Peyer's patch (tissue), 4 donors: Measurements from ENCODE around the gene BAIAP2. TPM values are rescaled to one million over a fixed set of nuclear protein-coding genes. Genes with fewer than 3 reads are reported as not detected.
A peak's percentile ranks its signal among the peaks of the same experiment; 100 is the strongest.

Experiments
- DNase-seq, 3 donors: peaks; one replicate each; pipeline ENCODE4 v3.0.0-alpha.2; 2017 to 2019
- H3K27ac ChIP-seq, 4 donors: fragments of 200-600 bp; sonication (generic); one replicate each; pipeline ENCODE4 v1.5.1; 2016 to 2019
- H3K27me3 ChIP-seq, 2 donors: fragments of 200-600 bp; sonication (generic); one replicate each; pipeline ENCODE4 v1.5.1; 2019
- H3K36me3 ChIP-seq, 3 donors: fragments of 200-600 bp; sonication (generic); one replicate each; pipeline ENCODE4 v1.5.1; 2016 to 2019
- H3K4me1 ChIP-seq, 4 donors: fragments of 200-600 bp; sonication (generic); one replicate each; pipeline ENCODE4 v1.5.1; 2016 to 2019
- H3K4me3 ChIP-seq, 4 donors: fragments of 200-600 bp; sonication (generic); 1 replicate in 3 of 4; 2 replicates in 1 of 4; pipeline ENCODE4 v1.5.1; 2016 to 2019; ENCODE audit warnings: mild to moderate bottlenecking in 1 of 4
- H3K9me3 ChIP-seq, 4 donors: fragments of 200-600 bp; sonication (generic); one replicate each; pipeline ENCODE4 v1.5.1; 2016 to 2019; ENCODE audit warnings: mild to moderate bottlenecking in 1 of 4
- CTCF ChIP-seq, 6 experiments: fragments of 450-650 bp in 4 of 6; fragments of 200-600 bp in 2 of 6; sonication (generic) in 1 of 6; IDR thresholded peaks; one replicate each; pipeline ENCODE4 v1.5.1; 2017 to 2019; ENCODE audit warnings: antibody characterized with exemption in 6 of 6, mild to moderate bottlenecking in 3 of 6, moderate library complexity in 1 of 6
- POLR2A ChIP-seq, 2 donors: fragments of 450-650 bp; IDR thresholded peaks; one replicate each; pipeline ENCODE4 v1.5.1; 2017; ENCODE audit warnings: antibody characterized with exemption in 2 of 2, mild to moderate bottlenecking in 2 of 2, moderate library complexity in 2 of 2
- total RNA-seq, 4 donors: library from RNA; depleted of rRNA; stranded (reverse); fragments of >200 nt; gene quantifications; one replicate each; pipeline ENCODE4 v1.1.0, GENCODE V29; 2016

The BAIAP2 gene
- total RNA-seq, 4 donors from 2014 or later, result 10.2 to 61.9 (median 17.6) TPM

DNA sequence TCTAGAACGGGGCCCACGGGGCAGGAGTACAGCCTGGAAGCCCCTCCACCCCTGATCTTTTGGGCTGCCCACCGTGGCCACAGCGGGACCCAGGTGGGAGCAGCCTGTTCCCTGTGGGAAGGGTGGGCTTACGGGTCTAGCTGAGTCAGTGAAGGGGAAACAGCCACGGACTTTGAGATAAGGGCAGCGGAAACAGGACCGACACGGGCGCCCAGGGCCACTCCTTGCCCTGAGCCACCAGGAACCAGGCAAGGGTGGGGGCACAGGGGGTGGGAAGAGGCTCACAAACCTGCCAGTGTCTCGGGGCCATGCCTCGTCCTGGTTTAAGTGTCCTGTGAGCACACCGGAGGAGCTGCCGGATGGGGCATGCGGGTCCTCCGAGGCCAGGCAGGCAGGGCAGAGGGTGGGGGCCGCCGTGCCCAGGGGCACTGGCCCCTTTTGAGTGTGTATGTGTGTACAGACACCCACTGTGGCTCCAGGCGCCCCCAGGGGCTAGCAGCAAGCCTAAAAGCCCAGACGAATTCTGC is 82.8 kb downstream of the BAIAP2 start:
- Histone ChIP-seq H3K9me3 (peaks cover 0 to 4% (median 0%) of the 10 kb centered on the region in 4 donors), H3K4me1 (peaks cover 0 to 18% (median 7%) of the 10 kb centered on the region in 4 donors), H3K27me3 (no peaks in the 10 kb centered on the region), H3K27ac (no peak overlapping the region), H3K4me3 (no peak overlapping the region), H3K36me3 (peaks cover 0 to 45% (median 0%) of the 10 kb centered on the region in 3 donors)
- no peak for TF ChIP-seq POLR2A (IDR thresholded peaks at IDR 0.05)
- no peak for TF ChIP-seq CTCF (IDR thresholded peaks at IDR 0.05)
- DNase-seq, result no peak

DNA sequence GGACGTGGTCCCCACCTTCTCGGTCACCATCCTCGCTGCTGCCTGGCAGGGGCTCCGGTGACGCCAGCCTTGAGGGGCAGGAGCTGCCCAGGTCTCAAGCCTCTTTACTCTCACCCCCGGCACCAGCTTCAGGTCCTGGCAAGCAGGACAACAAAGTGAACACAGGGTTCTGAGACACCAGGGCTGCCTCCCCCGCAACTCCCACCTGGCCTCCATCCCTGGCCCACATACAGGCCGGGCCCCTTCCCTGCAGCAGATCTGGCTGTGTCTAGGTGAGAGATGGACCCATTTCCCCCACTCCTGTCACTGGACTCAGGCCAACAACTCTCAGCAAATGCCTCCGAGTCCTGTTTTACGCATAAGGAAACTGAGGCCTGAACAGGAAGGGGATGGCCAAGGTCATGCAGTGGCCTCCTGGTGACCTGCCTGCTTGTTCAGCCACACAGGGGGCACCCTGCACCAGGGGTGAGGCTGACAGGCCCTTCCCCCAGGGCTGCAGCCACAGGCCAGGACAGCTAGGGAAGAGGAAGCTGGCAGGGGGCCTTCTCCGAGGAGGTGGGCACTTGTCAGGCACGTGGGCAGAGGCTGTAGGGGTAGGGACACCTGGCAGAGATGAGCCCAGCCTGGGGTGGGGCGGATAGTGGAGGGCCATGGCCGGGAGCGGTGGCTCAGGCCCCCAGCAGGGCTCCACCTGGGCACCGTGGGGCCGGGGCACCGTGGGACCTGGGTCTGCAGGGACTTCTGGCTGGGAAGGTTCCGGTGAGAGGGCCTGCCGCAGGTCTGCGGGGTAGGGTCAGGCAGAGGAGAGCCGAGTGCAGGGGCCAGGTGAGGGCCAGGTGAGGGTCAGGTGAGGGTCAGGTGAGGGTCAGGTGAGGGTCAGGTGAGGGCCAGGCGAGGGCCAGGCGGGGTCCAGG is 83.6 kb downstream of the BAIAP2 start:
- Histone ChIP-seq H3K27me3 (no peaks in the 10 kb centered on the region), H3K27ac (no peak overlapping the region), H3K36me3 (peaks cover 0 to 45% (median 0%) of the 10 kb centered on the region in 3 donors), H3K4me1 (peaks cover 0 to 18% (median 7%) of the 10 kb centered on the region in 4 donors), H3K9me3 (peaks cover 0 to 4% (median 0%) of the 10 kb centered on the region in 4 donors), H3K4me3 (peak overlapping the region in 2 of 4 donors; percentile 28 to 47)
- TF ChIP-seq CTCF (IDR thresholded peaks at IDR 0.05), result no peak
- no peak for TF ChIP-seq POLR2A (IDR thresholded peaks at IDR 0.05)
- DNase-seq, result no peak

GRCh38 chr17:81119223-81120148 is 84.5 kb downstream of the BAIAP2 start:
- H3K27ac ChIP-seq, result no peak overlapping the region
- peaks cover 0 to 14% (median 7%) of the 10 kb centered on the region in 4 donors for H3K4me1 ChIP-seq
- H3K9me3 ChIP-seq, result peaks cover 0 to 4% (median 0%) of the 10 kb centered on the region in 4 donors
- DNase-seq, result peak in 2 of 3 donors; percentile 64 to 73
- peak overlapping the region; percentile 27 to 47 (median 28) for H3K4me3 ChIP-seq
- TF ChIP-seq CTCF (IDR thresholded peaks at IDR 0.05) (no peak), POLR2A (IDR thresholded peaks at IDR 0.05) (no peak)
- H3K27me3 ChIP-seq, result no peaks in the 10 kb centered on the region
- H3K36me3 ChIP-seq, result peaks cover 0 to 49% (median 0%) of the 10 kb centered on the region in 3 donors

DNA sequence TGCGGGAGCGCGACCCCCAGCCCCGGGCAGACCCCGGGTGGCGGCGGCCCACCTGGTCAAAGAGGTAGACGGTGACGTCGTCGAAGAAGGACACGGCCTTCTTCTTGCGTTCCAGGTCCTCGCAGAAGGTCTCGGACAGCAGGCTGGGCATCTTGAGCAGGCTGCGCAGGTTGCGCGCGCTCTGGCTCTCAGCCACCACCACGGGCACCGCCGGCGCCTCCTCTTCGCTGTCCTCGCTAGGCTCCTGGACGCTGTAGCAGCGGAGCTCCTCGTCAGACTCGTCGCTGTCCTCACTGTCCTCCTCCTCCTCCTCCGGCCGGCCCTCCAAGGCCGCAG is 85.2 kb downstream of the BAIAP2 start:
- TF ChIP-seq POLR2A (IDR thresholded peaks at IDR 0.05) (no peak), CTCF (IDR thresholded peaks at IDR 0.05) (no peak)
- Histone ChIP-seq H3K27ac (no peak overlapping the region), H3K36me3 (peaks cover 0 to 51% (median 0%) of the 10 kb centered on the region in 3 donors), H3K9me3 (peaks cover 0 to 4% (median 0%) of the 10 kb centered on the region in 4 donors), H3K4me1 (peaks cover 0 to 13% (median 4%) of the 10 kb centered on the region in 4 donors), H3K27me3 (no peaks in the 10 kb centered on the region), H3K4me3 (no peak overlapping the region)
- DNase-seq, result no peak
